ENCODE data around the gene HDAC10. TPM values are rescaled to one million over a fixed set of nuclear protein-coding genes. Genes with fewer than 3 reads are reported as not detected.
"Not testable (repeated sequence)": the region's sequence is repeated elsewhere in the genome, so short reads cannot be mapped to it uniquely, and the experiment has no call there.

The HDAC10 gene
- total RNA-seq, 2 experiments from 2014 or later, result 37.3 to 42.3 TPM

DNA sequence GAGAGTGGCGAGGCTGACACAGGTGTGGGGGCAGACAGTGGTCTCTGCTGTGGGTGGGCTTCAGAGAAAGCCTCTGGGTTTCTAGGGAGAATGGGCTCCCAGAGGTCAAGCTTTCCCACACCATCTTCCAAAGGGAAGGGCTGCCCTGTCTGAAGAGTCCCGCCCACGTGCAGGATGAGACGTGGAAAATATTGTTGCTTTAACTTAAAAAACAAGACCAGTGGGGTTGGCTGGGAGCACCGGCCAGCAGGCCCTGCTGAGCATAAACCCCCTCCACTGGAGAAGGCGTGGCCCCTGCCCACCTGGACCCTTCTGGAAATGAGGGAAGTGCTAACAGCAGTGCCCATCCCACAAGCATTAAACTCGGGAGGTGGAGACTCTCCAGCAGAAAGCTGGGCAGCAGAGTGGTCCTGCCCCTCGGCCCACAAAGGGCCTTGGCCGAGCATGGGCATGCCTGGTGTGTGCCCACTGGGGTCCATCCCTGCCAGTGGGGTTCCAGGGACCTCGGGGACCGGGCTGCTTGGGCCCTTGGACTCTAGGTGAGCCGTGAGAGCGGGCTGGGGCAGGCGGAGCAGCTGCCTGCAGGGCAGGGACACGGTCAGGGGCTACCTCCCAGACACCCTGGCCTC lies 34.9 kb downstream of the HDAC10 start:
- Mint-ChIP-seq H3K9me3 (no peaks in the 10 kb centered on the region), H3K4me3 (no peak overlapping the region), H3K27ac (peak overlapping the region; percentile 42), H3K27me3 (peaks cover 4% of the 10 kb centered on the region), H3K36me3 (peaks cover 24% of the 10 kb centered on the region), H3K4me1 (peaks cover 3% of the 10 kb centered on the region)
- no peak for DNase-seq

DNA sequence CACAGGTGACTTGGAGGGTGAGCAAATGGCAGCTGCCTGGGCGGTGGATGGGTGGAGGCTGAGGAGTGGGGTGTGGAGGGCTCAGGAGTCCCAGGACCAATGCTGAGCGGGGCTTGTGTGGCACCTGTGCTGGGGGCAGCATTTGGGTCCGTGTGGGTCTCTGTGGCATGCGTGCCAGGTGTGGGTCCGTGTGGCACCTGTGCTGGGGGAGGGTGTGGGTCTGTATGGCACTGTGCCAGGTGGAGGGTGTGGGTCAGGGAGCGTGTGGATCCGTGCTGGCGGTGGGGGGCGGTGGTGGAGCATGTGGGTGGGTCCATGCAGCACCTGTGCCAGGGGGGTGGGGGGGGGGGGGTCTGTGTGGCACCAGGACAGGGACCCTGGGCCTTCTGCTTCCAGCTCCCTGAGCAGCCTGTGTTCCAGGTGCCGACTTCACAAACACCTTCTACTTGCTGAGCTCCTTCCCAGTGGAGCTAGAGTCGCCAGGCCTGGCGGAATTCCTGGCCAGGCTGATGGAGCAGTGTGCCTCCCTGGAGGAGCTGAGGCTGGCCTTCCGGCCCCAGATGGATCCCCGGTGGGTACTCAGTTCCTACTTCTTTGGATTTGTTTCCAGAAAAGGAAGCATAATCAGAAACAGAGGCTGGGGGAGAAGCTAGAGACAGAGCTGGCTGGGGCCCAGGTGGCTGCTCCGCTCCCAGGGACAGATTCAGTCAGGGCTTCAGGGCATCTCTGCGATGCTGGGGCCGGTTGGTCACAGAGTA lies 35.6 kb downstream of the HDAC10 start:
- peaks cover 20% of the 10 kb centered on the region for H3K36me3 Mint-ChIP-seq
- H3K9me3 Mint-ChIP-seq, result no peaks in the 10 kb centered on the region

DNA sequence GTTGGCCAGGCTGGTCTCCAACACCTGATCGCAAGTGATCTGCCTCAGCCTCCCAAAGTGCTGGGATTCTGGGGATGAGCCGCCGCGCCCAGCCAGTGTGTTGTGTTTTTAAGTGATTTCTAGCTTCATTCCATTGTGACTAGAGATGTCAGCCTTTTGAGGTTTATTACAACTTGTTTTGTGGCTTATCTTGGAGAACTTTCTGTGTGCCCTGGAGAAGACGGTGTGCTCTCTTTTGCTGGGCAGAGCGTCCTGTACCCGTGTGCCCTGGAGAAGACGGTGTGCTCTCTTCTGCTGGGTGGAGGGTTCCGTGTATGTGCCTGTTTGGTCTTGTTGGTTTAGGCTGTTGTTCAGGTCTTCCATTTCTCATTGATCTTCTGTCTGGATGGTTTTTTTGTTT lies 37.8 kb downstream of the HDAC10 start:
- no peak for DNase-seq
- Mint-ChIP-seq H3K27ac (no peak overlapping the region), H3K9me3 (no peaks in the 10 kb centered on the region), H3K36me3 (peaks cover 23% of the 10 kb centered on the region), H3K27me3 (peaks cover 4% of the 10 kb centered on the region), H3K4me1 (peaks cover 6% of the 10 kb centered on the region), H3K4me3 (no peak overlapping the region)

More for the DNA sequence above, 35.6 kb downstream of the HDAC10 start:
- Mint-ChIP-seq H3K4me3 (no peak overlapping the region), H3K4me1 (peaks cover 3% of the 10 kb centered on the region), H3K27me3 (peaks cover 4% of the 10 kb centered on the region), H3K27ac (peak overlapping the region; percentile 42)
- no peak for DNase-seq

DNA sequence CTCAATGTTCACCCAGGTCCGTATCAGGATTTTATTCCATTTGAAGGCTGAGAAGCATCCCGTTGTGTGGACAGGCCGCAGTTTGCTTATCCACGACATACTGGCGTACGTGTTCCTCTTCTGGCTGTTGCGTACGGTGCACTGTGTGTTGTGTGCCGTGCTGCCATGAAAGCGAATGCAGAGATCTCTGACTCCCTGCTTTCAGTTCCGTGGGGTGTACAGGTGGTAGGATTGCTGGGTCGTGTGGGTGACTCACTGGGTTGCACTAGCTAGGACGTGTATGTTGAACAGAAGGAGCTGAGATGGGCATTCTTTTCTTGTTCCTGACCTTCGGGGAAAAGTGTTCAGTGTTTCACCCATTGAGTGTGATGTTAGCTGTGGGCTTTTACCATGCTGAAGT lies 39.9 kb downstream of the HDAC10 start:
- peaks cover 9% of the 10 kb centered on the region for H3K4me1 Mint-ChIP-seq
- no peaks in the 10 kb centered on the region for H3K9me3 Mint-ChIP-seq
- DNase-seq, result no peak
- peak overlapping the region; percentile 35 for H3K27ac Mint-ChIP-seq
- peaks cover 4% of the 10 kb centered on the region for H3K27me3 Mint-ChIP-seq
- H3K4me3 Mint-ChIP-seq, result no peak overlapping the region
- peaks cover 21% of the 10 kb centered on the region for H3K36me3 Mint-ChIP-seq

DNA sequence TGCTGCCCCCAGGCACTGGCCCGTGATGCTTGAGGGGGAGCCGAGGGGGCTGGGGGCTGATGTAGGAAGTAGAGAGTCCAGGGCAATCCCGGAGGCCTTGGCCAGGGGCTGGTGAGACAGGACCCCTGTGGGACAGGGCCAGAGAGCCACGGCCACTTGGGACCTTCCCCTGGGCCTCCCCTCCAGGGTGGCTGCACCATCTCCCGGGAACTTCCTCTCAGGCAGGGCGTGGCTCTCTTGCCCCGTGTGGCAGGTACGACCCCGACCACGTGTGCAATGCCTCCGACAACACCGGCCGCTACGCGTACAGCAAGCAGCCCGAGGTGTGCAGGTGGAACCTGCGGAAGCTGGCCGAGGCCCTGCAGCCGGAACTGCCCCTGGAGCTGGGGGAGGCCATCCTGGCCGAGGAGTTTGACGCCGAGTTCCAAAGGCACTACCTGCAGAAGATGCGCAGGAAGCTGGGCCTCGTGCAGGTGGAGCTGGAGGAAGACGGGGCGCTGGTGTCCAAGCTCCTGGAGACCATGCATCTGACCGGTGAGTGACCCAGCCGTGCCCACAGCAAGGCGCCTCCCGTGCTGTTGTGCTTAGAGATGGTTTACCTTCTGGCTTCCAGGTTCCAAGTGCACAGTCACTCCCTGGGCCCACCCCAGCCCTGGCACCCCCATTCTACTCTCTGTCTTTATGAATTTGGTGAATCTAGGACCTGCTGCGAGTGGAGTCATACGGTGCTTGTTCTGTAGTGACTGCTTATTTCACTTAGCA lies 40.5 kb downstream of the HDAC10 start:
- peaks cover 9% of the 10 kb centered on the region for H3K4me1 Mint-ChIP-seq
- peaks cover 4% of the 10 kb centered on the region for H3K27me3 Mint-ChIP-seq
- peaks cover 18% of the 10 kb centered on the region for H3K36me3 Mint-ChIP-seq
- H3K4me3 Mint-ChIP-seq, result no peak overlapping the region
- H3K27ac Mint-ChIP-seq, result no peak overlapping the region
- no peak for DNase-seq
- no peaks in the 10 kb centered on the region for H3K9me3 Mint-ChIP-seq

DNA sequence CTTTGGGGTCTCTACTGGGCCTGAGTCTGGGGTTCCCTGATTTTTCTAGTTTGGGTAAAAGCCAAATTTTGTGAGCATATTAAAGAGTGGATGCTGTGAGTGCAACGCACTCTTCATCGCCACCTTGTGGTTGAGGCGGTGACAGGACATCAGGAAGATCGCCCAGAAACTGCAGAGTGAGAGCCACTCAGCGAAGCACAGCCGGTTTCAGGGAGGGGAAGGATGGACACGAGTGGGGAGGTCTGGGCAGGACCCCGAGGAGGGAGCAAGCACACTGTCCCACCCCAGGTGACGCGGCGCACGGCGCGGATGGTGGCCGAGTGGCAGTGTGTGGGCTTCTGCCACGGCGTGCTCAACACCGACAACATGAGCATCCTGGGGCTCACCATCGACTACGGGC lies 41.2 kb downstream of the HDAC10 start:
- Mint-ChIP-seq H3K27me3 (peaks cover 4% of the 10 kb centered on the region), H3K4me3 (no peak overlapping the region), H3K27ac (peak overlapping the region; percentile 71), H3K36me3 (peaks cover 14% of the 10 kb centered on the region), H3K4me1 (peaks cover 12% of the 10 kb centered on the region), H3K9me3 (no peaks in the 10 kb centered on the region)
- DNase-seq, result peak; percentile 57

DNA sequence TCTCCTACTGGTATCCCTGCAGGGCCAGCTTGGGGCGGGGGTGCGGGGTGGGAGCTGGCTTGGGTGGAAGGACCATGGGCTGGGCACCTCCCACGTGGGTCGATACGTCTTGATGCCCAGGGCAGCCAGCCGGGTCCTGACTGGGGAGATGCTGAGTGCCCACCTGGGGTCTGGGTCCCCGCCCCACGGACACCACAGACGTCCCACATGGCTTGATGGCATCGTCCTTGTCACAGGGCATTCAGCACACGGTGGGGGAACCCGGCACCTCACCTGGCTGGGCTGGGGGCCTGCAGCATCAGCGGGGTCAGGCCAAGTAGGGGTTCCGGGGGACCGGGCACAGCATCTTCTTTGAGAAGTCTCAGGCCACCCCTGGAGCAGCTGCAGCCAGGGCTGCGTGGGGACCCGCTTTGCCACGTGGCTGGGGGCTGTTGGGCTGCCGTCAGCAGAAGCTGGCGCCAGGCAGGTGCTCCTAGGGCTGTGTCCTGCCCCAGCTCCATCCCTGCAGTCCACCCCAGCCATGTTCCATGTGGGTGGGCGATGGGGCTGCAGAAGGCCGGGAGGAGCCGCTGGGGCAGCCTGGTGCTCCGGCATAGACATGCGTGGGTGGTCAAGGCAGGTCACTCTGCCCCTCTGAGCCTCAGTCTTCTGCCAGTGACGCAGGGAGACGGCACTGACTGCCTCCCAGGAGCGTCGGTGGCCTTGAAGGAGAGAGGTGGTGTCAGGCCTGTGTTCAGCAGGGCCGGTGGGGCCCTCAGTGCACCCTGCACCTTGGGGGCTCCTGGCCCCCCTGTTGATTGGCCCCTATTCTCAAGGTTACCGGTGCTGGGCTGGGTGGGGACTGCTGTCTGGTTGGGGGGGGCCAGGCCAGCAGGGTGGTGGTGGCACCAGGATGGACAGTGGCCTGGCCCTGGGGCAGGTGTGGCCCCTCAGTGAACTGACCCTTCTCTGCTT lies 41.8 kb downstream of the HDAC10 start:
- Mint-ChIP-seq H3K27me3 (peaks cover 4% of the 10 kb centered on the region), H3K36me3 (peaks cover 10% of the 10 kb centered on the region), H3K27ac (no peak overlapping the region), H3K4me1 (peaks cover 14% of the 10 kb centered on the region), H3K9me3 (no peaks in the 10 kb centered on the region), H3K4me3 (no peak overlapping the region)
- no peak for DNase-seq

DNA sequence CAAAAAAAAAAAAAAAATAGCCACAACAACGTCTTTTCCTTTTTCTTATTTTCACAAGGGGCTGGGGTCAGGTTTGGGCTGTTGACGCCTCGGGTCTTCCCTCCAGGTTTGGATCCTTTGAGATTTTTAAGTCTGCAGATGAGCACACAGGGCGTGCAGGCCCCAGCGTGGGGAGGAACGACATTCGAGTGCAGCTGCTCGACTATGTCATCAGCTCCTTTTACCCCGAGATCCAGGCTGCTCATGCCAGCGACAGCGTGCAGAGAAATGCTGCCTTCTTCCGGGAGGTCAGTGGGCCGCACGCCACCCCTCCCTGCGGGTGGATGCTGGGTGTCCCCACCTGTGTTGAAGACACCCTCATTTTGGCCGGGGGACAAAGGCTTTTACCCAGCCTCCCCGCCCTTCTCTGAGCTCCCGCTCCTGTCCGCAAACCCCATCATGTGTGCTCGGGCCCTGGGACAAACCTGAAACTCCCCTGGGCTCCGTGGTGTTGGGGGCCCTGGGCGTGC lies 42.6 kb downstream of the HDAC10 start:
- H3K27me3 Mint-ChIP-seq, result peaks cover 2% of the 10 kb centered on the region
- H3K4me3 Mint-ChIP-seq, result no peak overlapping the region
- DNase-seq, result no peak
- no peak overlapping the region for H3K27ac Mint-ChIP-seq
- no peaks in the 10 kb centered on the region for H3K9me3 Mint-ChIP-seq
- H3K36me3 Mint-ChIP-seq, result peaks cover 16% of the 10 kb centered on the region
- H3K4me1 Mint-ChIP-seq, result peaks cover 14% of the 10 kb centered on the region

DNA sequence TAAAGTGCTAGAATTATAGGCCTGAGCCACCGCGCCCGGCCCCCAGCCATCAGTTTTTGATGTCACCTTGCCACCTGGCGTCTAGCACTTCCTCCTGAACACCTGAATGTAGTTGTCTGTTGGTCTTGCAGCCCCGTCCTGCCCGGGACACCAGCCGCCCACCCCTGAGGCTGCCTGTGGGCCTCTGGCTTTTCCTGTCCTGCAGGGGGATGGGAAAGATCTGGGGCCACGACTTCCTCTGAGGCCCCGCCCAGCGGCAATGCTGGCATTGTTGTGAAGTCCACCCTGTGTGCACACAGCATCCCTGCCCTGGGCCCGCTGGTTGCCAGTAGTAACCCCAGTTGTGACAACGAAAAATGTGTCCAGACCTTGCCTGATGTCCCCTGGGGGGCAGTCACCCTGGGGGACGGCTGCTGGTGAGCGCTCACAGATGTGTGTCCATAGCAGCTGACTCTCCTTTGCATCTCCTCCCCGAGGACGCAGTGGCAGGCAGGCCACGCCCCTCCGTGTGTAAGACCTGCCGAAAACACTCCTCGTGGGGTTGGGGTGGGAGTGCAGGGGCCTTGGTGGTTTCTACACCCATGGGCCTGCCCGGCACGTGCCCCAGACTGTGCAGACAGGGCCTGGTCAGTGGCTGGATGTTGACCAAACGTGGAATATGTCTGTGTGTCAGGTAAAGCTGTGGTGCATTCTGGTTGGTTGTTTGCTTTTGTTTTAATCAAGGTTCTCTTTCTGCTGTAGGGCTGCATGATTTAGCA lies 43.5 kb downstream of the HDAC10 start:
- no peak overlapping the region for H3K4me3 Mint-ChIP-seq
- H3K9me3 Mint-ChIP-seq, result no peaks in the 10 kb centered on the region
- DNase-seq, result no peak
- peaks cover 20% of the 10 kb centered on the region for H3K4me1 Mint-ChIP-seq
- no peaks in the 10 kb centered on the region for H3K27me3 Mint-ChIP-seq
- H3K27ac Mint-ChIP-seq, result no peak overlapping the region
- peaks cover 17% of the 10 kb centered on the region for H3K36me3 Mint-ChIP-seq

DNA sequence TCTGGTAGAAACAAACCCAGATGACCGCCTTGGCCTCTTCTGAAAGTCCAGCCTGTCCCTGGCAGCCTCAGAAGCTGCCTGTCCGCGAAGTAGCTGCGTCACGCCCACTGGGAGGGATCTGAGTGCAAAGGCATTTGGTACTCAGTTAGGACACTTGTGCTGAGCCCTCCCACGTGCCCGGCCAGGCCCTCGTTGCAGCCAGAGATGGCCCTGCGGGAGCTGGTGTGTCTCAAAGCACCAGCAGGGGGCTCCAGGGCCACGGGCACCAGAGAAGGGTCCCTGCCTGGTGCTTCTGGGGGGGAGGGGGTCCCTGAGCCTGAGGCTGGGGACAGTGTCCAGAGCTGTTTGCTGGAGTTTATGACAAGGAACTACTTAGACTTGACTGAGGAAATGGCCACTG lies 44.5 kb downstream of the HDAC10 start:
- Mint-ChIP-seq H3K27ac (no peak overlapping the region), H3K9me3 (no peaks in the 10 kb centered on the region), H3K27me3 (no peaks in the 10 kb centered on the region)

DNA sequence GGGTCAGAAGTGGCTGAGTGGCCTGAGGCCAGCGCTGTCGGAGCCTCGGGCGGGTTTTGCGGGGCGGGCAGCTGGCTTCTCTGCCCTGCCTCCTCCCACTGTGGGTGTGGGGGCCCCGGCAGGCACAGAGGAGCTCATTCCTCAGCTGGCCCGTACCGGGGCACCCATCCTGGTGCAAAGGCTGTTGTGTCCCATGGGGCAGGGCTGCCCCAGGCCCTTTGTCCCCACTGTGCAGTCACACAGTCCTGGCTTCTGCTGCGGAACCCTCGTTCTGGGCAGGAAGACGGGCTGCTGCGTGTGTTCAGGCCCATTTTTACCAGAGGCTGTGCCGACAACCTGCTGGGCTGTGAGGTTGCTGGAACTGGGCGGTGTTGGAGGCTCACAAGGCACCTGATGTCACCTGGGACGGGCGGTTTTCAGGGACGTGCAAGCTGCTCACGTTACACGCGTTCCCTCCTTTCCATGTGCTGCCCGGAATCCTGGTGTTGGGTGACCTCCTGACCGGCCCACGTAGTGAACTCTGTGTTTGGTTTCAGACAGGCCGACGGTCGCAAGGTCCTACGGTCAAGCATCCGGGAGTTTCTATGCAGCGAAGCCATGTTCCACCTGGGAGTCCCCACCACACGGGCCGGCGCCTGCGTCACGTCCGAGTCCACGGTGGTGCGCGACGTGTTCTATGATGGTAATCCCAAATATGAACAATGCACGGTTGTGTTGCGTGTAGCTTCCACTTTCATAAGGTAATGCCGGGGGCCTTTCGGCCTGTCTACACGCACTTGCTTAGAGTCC lies 45.1 kb downstream of the HDAC10 start:
- Mint-ChIP-seq H3K27ac (peak overlapping the region; percentile 42), H3K4me1 (peaks cover 27% of the 10 kb centered on the region), H3K4me3 (no peak overlapping the region), H3K27me3 (no peaks in the 10 kb centered on the region), H3K9me3 (no peaks in the 10 kb centered on the region), H3K36me3 (peaks cover 18% of the 10 kb centered on the region)
- no peak for DNase-seq

More for the DNA sequence above, 44.5 kb downstream of the HDAC10 start:
- Mint-ChIP-seq H3K36me3 (peaks cover 18% of the 10 kb centered on the region), H3K4me1 (peaks cover 27% of the 10 kb centered on the region), H3K4me3 (no peak overlapping the region)
- DNase-seq, result no peak

DNA sequence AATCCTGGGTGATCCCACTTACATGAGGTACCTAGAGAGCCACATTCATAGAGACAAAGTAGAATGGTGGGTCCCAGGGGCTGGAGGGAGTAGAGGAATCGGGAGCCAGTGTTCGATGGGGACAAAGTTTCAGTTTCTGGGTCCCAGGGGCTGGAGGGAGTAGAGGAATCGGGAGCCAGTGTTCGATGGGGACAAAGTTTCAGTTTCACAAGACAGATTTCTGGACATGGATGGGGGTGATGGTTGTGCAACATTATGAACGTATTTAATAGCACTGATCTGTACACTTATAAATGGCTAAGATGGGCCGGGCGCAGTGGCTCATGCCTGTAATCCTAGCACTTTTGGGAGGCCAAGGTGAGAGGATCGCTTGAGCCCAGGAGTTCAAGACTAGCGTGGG lies 46.1 kb downstream of the HDAC10 start:
- H3K9me3 Mint-ChIP-seq, DNase-seq, H3K27me3 Mint-ChIP-seq, H3K27ac Mint-ChIP-seq, H3K4me3 Mint-ChIP-seq: not testable (repeated sequence)
- Mint-ChIP-seq H3K36me3 (peaks cover 18% of the 10 kb centered on the region), H3K4me1 (peaks cover 27% of the 10 kb centered on the region)

DNA sequence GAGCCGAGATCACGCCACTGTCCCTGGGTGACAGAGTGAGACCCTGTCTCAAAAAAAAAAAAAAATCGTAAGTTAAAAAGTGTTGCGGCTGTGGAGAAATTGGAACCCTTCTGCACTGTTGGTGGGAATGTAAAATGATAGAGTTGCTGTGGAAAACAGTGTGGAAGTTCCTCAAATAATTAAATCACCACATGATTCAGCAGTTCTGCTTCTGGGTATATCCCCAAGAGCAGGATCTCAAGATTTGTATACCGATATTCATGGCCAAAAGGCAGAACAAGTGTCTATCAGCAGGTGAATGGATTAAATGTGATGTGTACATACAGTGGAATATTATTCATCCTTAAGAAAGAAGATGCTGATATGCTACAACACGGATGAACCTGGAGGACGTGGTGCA lies 46.5 kb downstream of the HDAC10 start:
- Mint-ChIP-seq H3K27me3 (no peaks in the 10 kb centered on the region), H3K36me3 (peaks cover 14% of the 10 kb centered on the region), H3K27ac (no peak overlapping the region), H3K4me1 (peaks cover 25% of the 10 kb centered on the region), H3K4me3 (no peak overlapping the region), H3K9me3 (no peaks in the 10 kb centered on the region)
- no peak for DNase-seq
